ENCODE data around the gene FABP3.

Gene FABP3

DNA sequence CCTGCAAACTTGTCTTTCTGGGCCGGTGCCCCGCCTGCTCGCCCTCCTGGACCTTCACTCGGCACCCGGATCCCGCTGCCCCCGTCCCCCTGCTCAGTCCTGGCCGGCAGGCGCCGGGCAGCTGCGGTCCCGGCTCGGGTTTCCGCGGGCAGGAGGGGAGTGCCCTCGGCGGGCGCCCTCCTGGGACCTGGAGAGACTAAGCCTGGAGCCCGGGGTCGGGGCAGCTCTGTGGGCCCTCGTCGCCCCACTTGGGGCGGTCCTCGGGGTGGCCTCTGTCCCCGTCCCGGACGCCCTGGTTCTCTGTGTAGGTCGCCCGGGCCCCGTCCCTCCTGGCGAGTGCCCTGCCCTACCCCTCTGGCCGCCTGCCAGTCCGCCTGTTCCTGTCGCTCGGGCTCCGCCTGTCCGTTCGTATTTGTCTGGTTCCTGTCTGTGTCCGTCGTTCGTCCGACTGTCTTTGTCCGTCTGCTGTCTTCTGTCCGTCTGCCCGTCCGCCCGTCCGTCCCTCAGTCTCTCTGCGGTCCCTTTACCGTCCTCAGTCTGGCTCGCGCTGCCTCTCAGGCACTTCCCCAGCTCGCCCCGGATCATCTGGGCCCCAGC lies 40.6 kb upstream of the FABP3 start:
- no peak for DNase-seq (ENCODE audit: low read depth, low spot score)
- no peaks in the 10 kb centered on the region for H3K9me3 ChIP-seq (ENCODE audit: low read depth, low read length)
- no peak overlapping the region for H3K27ac ChIP-seq
- H3K9ac ChIP-seq (ENCODE audit: insufficient read length), result peak overlapping the region; percentile 60
- no peaks in the 10 kb centered on the region for H3K36me3 ChIP-seq (ENCODE audit: insufficient read depth, low read length)
- peak overlapping the region; percentile 80 for H3K4me3 ChIP-seq
- TF ChIP-seq POLR2AphosphoS5 (IDR thresholded peaks at IDR 0.05; ENCODE audit: borderline replicate concordance, low read depth, low read length), result no peak
- no peak for TF ChIP-seq FOXP2 (optimal IDR thresholded peaks at IDR 0.05; ENCODE audit: control extremely low read depth, extremely low read length, insufficient read depth)
- TF ChIP-seq EZH2 (IDR thresholded peaks at IDR 0.05), result peak; percentile 68

DNA sequence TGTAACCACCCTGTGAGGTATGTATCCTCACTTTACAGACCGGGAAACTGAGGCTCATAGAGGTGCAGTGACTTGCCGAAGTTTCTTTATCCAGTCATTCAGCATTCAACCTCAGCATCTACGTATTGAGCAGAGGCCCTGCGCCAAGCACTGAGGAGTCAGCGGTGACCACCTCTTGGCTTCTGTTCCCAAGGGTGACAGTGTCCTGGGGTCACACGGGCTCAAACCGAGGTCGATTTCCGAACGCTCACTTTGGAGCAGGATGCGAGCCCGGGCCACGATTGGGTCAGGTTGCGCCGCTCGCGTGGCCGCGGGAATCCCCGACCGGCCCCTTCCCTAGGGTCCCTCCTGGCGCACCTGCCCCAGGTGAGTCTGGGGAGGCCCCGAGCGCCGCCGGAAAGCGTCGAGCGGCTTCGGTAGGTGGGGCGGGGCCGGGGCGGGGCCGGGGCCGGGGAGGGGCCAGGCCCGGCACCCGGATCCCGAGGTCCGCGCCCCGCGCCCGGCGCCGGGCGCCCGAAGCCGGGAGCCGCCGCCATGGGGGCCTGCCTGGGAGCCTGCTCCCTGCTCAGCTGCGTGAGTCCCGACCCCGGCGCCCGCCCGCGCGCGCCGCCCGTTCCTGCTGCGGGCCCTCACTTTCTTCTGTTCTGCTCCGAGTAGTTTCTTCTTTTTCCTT lies 40.0 kb upstream of the FABP3 start, which contains the start of gene SERINC2:
Gene SERINC2 (plus strand): TSS at position 482 of the 673 bp plus-strand sequence. CDS start 53 bp downstream, at position 535.
- DNase-seq (ENCODE audit: low read depth, low spot score), result no peak
- Histone ChIP-seq H3K9me3 (ENCODE audit: low read depth, low read length) (no peaks in the 10 kb centered on the region), H3K9ac (ENCODE audit: insufficient read length) (peak within 1 kb of the TSS; percentile 60), H3K27ac (no peak within 1 kb of the TSS), H3K36me3 (ENCODE audit: insufficient read depth, low read length) (no peaks in the 10 kb centered on the region), H3K4me3 (peak within 1 kb of the TSS; percentile 80)
- TF ChIP-seq FOXP2 (optimal IDR thresholded peaks at IDR 0.05; ENCODE audit: control extremely low read depth, extremely low read length, insufficient read depth) (no peak), POLR2AphosphoS5 (IDR thresholded peaks at IDR 0.05; ENCODE audit: borderline replicate concordance, low read depth, low read length) (no peak), EZH2 (IDR thresholded peaks at IDR 0.05) (no peak)

DNA sequence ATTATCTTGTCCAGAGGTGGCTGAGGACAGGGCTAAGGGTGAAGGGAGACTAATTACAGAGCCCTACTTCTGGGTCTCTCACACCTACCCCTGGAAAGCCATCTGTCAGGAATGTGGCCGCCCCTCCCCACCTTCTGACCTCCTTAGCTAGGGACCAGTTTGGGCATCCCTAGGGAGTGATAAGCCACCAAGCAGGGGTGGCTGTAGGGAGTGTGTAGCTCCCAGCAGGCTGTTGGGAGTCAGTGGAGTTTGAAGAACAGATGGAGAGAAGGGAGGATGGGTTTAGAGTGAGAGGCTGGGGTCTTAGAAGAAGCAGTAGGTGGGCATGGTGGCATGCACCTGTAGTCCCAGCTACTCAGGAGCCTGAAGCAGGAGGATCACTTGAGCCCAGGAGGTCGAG lies 39.3 kb upstream of the FABP3 start:
- Histone ChIP-seq H3K4me3 (no peak overlapping the region), H3K9ac (ENCODE audit: insufficient read length) (no peak overlapping the region), H3K36me3 (ENCODE audit: insufficient read depth, low read length) (no peaks in the 10 kb centered on the region), H3K27ac (no peak overlapping the region), H3K9me3 (ENCODE audit: low read depth, low read length) (no peaks in the 10 kb centered on the region)
- TF ChIP-seq FOXP2 (optimal IDR thresholded peaks at IDR 0.05; ENCODE audit: control extremely low read depth, extremely low read length, insufficient read depth) (no peak), EZH2 (IDR thresholded peaks at IDR 0.05) (no peak), POLR2AphosphoS5 (IDR thresholded peaks at IDR 0.05; ENCODE audit: borderline replicate concordance, low read depth, low read length) (no peak)
- no peak for DNase-seq (ENCODE audit: low read depth, low spot score)

DNA sequence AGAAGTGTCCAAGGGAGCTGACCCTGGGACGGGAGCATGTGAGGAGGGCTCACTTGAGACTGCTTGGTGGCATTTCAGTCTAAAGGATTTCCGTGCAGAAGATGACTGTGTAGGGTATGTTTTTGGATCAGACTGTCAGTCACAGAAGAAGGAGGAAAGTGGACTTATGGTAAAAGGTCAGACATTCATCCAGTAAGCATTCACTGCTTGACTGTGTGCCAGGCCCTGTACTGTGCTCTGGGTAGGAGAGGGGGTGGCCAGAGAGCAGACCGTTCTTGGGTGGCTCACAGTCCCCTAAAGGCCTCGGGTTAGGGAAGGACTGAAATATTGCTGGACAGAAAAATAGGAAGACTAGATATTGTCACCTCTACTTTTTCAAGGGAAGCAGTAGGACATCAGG lies 38.0 kb upstream of the FABP3 start:
- TF ChIP-seq POLR2AphosphoS5 (IDR thresholded peaks at IDR 0.05; ENCODE audit: borderline replicate concordance, low read depth, low read length) (no peak), FOXP2 (optimal IDR thresholded peaks at IDR 0.05; ENCODE audit: control extremely low read depth, extremely low read length, insufficient read depth) (no peak)
- no peak overlapping the region for H3K4me3 ChIP-seq
- no peak overlapping the region for H3K27ac ChIP-seq
- H3K36me3 ChIP-seq (ENCODE audit: insufficient read depth, low read length), result no peaks in the 10 kb centered on the region
- H3K9me3 ChIP-seq (ENCODE audit: low read depth, low read length), result no peaks in the 10 kb centered on the region
- no peak for DNase-seq (ENCODE audit: low read depth, low spot score)
- H3K9ac ChIP-seq (ENCODE audit: insufficient read length), result no peak overlapping the region

DNA sequence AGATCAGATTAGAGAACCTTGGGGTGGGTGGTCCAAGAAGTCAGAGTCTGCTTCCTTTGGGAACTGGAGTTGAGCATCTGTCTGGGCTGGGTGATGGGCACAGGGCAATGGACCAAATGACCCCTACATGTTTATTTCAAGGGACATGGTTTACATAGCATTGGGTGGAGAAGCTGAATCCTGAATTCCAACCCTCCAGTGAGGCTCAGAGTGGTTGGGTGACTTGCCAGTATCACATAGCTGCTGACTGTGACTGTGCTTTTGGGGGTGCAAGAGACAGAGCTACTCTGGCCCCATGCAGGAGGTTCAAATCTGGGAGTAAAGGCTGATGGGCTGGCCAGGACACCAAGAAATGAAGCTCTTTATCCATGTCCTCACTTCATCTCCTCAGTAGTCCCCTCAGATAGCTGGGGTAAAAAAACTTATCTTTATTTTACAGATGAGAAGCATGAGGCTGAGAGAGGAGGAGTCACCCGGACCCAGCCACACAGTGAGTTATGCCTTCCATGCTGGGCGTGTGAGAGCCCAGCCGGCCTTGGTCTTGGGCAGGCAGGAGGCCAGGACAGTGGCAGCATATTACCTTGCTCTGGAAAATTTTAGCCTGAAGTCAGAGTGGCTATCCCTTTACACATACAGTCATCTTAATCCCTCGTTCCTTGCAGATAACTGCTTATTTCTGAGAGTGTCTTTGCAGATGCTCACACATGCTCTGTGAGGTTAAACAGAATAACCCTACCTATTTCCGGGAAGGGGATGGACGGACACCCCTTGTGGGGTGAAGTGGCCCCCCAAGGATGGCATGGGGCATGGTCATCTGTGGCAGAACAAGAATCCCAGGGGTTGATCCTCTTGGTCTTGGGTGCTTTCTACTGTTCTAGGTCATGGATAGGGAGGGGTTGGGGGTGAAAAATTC lies 37.3 kb upstream of the FABP3 start:
- H3K9ac ChIP-seq (ENCODE audit: insufficient read length), result no peak overlapping the region
- H3K4me3 ChIP-seq, result no peak overlapping the region
- TF ChIP-seq FOXP2 (optimal IDR thresholded peaks at IDR 0.05; ENCODE audit: control extremely low read depth, extremely low read length, insufficient read depth) (no peak), EZH2 (IDR thresholded peaks at IDR 0.05) (no peak), POLR2AphosphoS5 (IDR thresholded peaks at IDR 0.05; ENCODE audit: borderline replicate concordance, low read depth, low read length) (no peak)
- no peak for DNase-seq (ENCODE audit: low read depth, low spot score)
- H3K9me3 ChIP-seq (ENCODE audit: low read depth, low read length), result no peaks in the 10 kb centered on the region
- no peaks in the 10 kb centered on the region for H3K36me3 ChIP-seq (ENCODE audit: insufficient read depth, low read length)
- H3K27ac ChIP-seq, result no peak overlapping the region

DNA sequence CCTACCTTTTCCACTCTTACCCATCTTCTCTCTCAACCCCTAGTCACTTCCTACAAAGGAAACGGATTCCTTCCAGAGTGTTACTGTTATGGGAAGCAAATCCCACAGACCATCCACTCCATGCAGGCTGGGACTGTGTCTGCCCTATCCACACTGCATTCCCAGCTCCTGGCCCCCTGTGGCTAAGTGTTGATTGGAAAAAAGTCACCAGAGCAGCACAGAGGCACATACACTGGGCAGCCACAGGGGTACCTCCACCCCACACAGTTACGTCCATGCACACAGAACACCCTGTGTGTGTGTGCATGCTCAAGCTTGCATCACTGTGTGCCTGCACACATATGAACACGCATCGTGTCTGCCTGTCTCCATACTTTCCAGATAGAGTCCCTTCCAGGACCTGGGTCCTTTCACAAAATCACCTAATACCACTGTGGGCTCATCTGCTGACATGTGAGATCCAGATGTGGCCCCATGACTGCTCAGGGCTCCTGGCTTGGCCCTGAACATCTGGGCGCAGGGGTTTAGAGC lies 36.0 kb upstream of the FABP3 start:
- no peak for TF ChIP-seq POLR2AphosphoS5 (IDR thresholded peaks at IDR 0.05; ENCODE audit: borderline replicate concordance, low read depth, low read length)
- TF ChIP-seq EZH2 (IDR thresholded peaks at IDR 0.05), result no peak
- no peak for TF ChIP-seq FOXP2 (optimal IDR thresholded peaks at IDR 0.05; ENCODE audit: control extremely low read depth, extremely low read length, insufficient read depth)
- Histone ChIP-seq H3K36me3 (ENCODE audit: insufficient read depth, low read length) (no peaks in the 10 kb centered on the region), H3K4me3 (no peak overlapping the region), H3K9ac (ENCODE audit: insufficient read length) (no peak overlapping the region), H3K27ac (no peak overlapping the region), H3K9me3 (ENCODE audit: low read depth, low read length) (no peaks in the 10 kb centered on the region)
- no peak for DNase-seq (ENCODE audit: low read depth, low spot score)

DNA sequence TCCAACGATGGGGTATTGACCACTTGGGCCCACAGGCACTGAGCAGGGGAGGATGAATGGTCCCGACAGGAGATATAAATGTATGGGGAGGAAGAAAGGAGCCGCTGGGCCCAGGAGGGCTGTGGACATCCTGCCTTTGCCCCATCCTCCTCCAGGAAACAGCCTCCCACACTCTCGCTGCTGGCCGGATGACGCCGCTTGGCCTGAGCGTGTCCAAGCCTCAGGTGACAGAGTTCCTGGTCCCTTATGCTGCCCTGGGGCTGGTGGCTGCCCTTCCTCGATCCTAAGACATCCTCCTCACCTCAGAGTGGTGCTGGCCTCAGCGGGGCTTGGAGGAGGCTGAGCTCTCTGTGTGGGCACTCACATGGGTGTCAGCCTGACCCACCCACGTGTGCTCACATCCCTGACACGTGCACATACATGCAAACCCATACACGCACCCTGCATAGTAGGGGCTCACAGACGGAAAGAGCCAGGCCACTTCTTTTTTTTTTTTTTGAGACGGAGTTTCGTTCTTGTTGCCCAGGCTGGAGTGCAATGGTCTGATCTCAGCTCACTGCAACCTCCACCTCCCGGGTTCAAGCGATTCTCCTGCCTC lies 34.3 kb upstream of the FABP3 start:
- no peak for DNase-seq (ENCODE audit: low read depth, low spot score)
- H3K9me3 ChIP-seq (ENCODE audit: low read depth, low read length), result no peaks in the 10 kb centered on the region
- no peak overlapping the region for H3K27ac ChIP-seq
- no peaks in the 10 kb centered on the region for H3K36me3 ChIP-seq (ENCODE audit: insufficient read depth, low read length)
- H3K9ac ChIP-seq (ENCODE audit: insufficient read length), result no peak overlapping the region
- no peak for TF ChIP-seq EZH2 (IDR thresholded peaks at IDR 0.05)
- no peak for TF ChIP-seq POLR2AphosphoS5 (IDR thresholded peaks at IDR 0.05; ENCODE audit: borderline replicate concordance, low read depth, low read length)
- TF ChIP-seq FOXP2 (optimal IDR thresholded peaks at IDR 0.05; ENCODE audit: control extremely low read depth, extremely low read length, insufficient read depth), result no peak
- H3K4me3 ChIP-seq, result no peak overlapping the region

Measured in SK-N-MC (cell line).